Lower leg skin (tissue), 4 donors: ENCODE measurements around the gene RNGTT. TPM values are rescaled to one million over a fixed set of nuclear protein-coding genes. Genes with fewer than 3 reads are reported as not detected.

ENCODE experiments used
- DNase-seq, 2 donors: peaks; one replicate each; pipeline ENCODE4 v3.0.0-alpha.2; 2019; ENCODE audit warnings: low spot score in 2 of 2
- H3K4me3 ChIP-seq: fragments of 200-600 bp; sonication (generic); 2 replicates; pipeline ENCODE4 v1.5.1; 2017; ENCODE audit warnings: mild to moderate bottlenecking, low read depth; ENCODE audit not compliant: poor library complexity, severe bottlenecking
- POLR2A ChIP-seq, 2 donors: fragments of 450-650 bp; IDR thresholded peaks; one replicate each; pipeline ENCODE4 v1.6.1; 2016 to 2017; ENCODE audit warnings: antibody characterized with exemption in 2 of 2, mild to moderate bottlenecking in 1 of 2, moderate library complexity in 1 of 2
- WGBS, 2 donors: methylation state at CpG; one replicate each; pipeline ENCODE4 v1.1.5; 2018; 5-methylcytosine and 5-hydroxymethylcytosine counted together
- intact Hi-C: fragments of 100-400 bp; cut with DNase I; formaldehyde crosslinking; loops from one replicate; pipeline ENCODE4 v1.15.0; 2023; ENCODE audit warnings: low total_unique reads
- total RNA-seq, 4 donors: library from RNA; depleted of rRNA; stranded (reverse); fragments of >200 nt; gene quantifications; one replicate each; pipeline ENCODE4 v1.1.0, GENCODE V29; 2016
- TF ChIP-seq, protein P1 (sequence below), 3 donors: fragments of 450-650 bp; IDR thresholded peaks; one replicate each; pipeline ENCODE4 v1.5.1; 2016; ENCODE audit warnings: antibody characterized with exemption in 3 of 3, mild to moderate bottlenecking in 3 of 3, moderate library complexity in 2 of 3

Gene RNGTT
- total RNA-seq, 4 donors from 2014 or later: 9.3 to 12.0 (median 11.1) TPM

DNA sequence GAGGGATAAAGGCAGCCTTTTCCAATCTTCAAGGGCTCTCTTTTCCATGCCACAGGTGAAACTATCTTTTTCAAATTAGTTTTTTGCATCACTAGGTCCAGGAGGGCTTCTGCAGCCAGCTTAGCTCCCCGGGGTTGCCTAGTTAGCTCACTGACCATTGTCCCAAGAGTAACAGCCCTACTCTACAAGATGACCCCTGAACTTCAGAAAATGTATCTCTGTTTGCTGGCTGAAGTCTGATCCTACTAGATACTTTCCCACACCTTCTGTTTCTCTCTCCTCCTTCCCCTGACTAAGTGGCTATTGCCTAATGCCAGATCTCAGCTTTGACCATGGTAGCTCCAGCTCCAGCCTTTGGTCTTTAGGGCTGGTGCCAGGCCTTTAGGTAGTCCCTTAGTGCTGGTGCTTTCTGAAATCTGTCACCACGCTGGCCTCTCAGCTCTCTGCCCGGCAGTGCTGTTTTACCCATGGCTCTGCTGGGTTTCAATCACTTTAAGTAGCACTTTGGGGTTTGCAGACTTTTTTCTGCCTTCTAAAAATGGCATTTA lies 255.1 kb downstream of the RNGTT start:
- WGBS, 2 donors: 93% methylated on average over 3 of the region's 3 CpGs
- TF ChIP-seq, protein P1, sequence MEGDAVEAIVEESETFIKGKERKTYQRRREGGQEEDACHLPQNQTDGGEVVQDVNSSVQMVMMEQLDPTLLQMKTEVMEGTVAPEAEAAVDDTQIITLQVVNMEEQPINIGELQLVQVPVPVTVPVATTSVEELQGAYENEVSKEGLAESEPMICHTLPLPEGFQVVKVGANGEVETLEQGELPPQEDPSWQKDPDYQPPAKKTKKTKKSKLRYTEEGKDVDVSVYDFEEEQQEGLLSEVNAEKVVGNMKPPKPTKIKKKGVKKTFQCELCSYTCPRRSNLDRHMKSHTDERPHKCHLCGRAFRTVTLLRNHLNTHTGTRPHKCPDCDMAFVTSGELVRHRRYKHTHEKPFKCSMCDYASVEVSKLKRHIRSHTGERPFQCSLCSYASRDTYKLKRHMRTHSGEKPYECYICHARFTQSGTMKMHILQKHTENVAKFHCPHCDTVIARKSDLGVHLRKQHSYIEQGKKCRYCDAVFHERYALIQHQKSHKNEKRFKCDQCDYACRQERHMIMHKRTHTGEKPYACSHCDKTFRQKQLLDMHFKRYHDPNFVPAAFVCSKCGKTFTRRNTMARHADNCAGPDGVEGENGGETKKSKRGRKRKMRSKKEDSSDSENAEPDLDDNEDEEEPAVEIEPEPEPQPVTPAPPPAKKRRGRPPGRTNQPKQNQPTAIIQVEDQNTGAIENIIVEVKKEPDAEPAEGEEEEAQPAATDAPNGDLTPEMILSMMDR (IDR thresholded peaks at IDR 0.05): no peak
- no peak for TF ChIP-seq POLR2A (IDR thresholded peaks at IDR 0.05)
- DNase-seq: no peak
- H3K4me3 ChIP-seq: no peak overlapping the region
- intact Hi-C loops: no loop called here

DNA sequence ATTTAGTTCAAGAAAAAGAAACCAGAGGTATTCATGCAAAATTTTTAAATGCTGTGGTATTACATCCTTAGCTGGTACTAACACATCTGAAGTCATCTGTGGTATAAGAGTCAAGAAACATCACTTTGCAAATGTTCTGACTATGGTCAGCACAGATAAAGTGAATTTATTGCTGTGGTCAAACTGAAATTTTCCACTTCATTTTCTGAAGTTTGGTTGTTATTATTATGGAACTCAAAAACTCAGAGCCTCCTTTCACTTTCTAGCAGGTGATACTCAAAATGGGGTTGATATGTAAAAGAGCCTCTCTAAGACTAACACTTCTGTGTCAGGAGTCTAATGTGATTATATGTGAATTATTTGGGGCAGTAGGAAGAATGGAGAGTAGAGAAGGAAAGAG lies 257.8 kb downstream of the RNGTT start:
- intact Hi-C loops: no loop called here
- TF ChIP-seq POLR2A (IDR thresholded peaks at IDR 0.05): no peak
- TF ChIP-seq, protein P1 (IDR thresholded peaks at IDR 0.05): no peak
- no peak for DNase-seq
- H3K4me3 ChIP-seq: no peak overlapping the region

DNA sequence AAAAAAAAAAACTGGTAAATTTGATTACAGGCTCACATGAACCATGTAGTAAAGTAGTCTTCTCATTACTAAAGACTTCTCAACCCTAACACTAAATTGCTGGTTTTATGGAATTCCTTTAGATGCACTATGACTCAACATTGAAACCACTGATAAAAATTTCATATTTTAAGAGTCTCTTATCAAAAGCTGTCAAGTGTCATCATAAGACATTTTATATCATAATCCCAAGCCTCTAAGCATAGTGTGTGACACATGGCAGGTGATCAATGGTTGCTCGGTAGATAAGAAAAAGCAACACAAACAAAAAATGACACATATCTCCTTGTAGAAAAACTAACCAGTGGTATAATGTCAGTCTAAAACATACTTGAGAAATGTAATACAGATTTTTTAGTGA lies 258.4 kb downstream of the RNGTT start:
- TF ChIP-seq, protein P1 (IDR thresholded peaks at IDR 0.05): no peak
- TF ChIP-seq POLR2A (IDR thresholded peaks at IDR 0.05): no peak
- intact Hi-C loops: no loop called here
- WGBS, 2 donors: 80 to 81% methylated on average over 1 of the region's 1 CpG

DNA sequence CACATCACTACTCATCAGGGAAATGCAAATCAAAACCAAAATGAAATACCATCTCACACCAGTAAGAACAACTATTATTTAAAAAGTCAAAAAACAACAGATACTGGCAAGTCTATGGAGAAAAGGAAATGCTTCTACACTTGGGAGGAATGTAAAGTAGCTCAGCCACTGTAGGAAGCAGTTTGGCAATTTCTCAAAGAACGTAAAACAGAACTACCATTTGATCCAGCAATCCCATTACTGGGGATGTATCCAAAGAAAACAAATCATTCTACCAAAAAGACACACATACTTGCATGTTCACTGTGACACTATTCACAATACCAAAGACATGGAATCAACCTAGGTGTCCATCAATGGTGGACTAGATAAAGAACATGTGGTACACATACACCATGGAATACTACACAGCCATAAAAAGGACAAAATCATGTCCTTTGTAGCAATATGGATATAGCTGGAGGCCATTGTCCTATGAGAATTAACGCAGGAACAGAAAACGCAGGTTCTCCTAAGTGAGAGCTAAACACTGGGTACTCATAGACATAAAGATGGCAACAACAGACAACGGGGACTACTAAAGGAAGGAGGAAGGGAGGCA lies 260.4 kb downstream of the RNGTT start:
- intact Hi-C loops: no loop called here
- H3K4me3 ChIP-seq: no peak overlapping the region
- DNase-seq: no peak
- WGBS, 2 donors: 90 to 95% methylated on average over 4 of the region's 4 CpGs
- TF ChIP-seq, protein P1 (IDR thresholded peaks at IDR 0.05): no peak
- no peak for TF ChIP-seq POLR2A (IDR thresholded peaks at IDR 0.05)

More for the DNA sequence above, 258.4 kb downstream of the RNGTT start:
- no peak overlapping the region for H3K4me3 ChIP-seq
- DNase-seq: no peak

DNA sequence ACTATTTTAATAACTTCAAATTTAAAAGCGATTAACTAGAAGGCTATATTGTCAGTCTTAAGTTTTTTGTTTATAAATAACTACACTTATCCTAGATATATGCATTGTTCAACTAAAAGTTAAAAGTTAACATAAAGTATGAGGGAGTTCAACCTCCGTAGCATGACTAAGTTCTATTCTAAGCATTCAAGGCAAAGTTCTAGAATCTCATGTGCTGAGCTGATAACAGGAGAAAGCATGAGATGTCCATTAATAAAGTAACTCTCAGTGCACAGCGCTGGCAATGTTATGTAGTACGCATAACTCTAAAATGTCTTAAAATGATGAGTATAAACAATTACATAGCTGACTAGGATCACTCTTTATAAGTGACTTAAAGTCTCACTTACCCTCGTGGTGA lies 264.8 kb downstream of the RNGTT start:
- 95 to 96% methylated on average over 5 of the region's 5 CpGs for WGBS, 2 donors
- no peak for DNase-seq
- intact Hi-C loops: no loop called here
- H3K4me3 ChIP-seq: no peak overlapping the region
- TF ChIP-seq, protein P1 (IDR thresholded peaks at IDR 0.05): no peak
- TF ChIP-seq POLR2A (IDR thresholded peaks at IDR 0.05): no peak

DNA sequence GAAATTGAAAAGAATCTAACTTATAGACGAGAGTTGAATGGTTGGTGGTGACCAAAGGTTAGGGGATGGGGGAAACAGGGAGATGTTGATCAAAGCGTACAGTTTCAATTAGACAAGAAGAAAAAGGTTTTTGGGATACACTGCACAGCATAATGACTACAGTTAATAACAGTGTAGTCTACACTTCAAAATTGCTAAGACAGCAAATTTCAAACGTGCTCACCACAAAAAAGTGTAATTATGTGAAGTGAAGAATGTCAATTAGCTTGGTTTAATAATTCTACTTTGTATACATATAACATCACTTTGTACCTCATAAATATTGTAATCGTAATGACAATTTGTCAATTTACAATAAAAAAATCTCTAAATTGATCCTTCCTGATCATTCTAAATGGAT lies 267.5 kb downstream of the RNGTT start:
- 89 to 92% methylated on average over 4 of the region's 4 CpGs for WGBS, 2 donors
- no peak for DNase-seq
- intact Hi-C loops: no loop called here
- TF ChIP-seq, protein P1 (IDR thresholded peaks at IDR 0.05): no peak
- TF ChIP-seq POLR2A (IDR thresholded peaks at IDR 0.05): no peak
- H3K4me3 ChIP-seq: no peak overlapping the region
